Skin epidermis (tissue), 12 donors: Measurements from ENCODE around the gene PARVB.
A peak's percentile ranks its signal among the peaks of the same experiment; 100 is the strongest.

Source experiments
- H3K27ac ChIP-seq, 21 experiments: fragments of 200-600 bp; sonication (generic) in 11 of 21; one replicate each; pipeline ENCODE4 v1.5.0; 2020; ENCODE audit warnings: mild to moderate bottlenecking in 3 of 21, inconsistent platforms in 2 of 21, moderate library complexity in 2 of 21
- H3K4me3 ChIP-seq, 7 experiments: fragments of 200-600 bp; sonication (generic) in 2 of 7; one replicate each; pipeline ENCODE4 v1.5.0; 2020; ENCODE audit warnings: inconsistent platforms in 2 of 7, mild to moderate bottlenecking in 2 of 7, moderate library complexity in 1 of 7

Gene PARVB

GRCh38 chr22:44024288-44024921 is at the start of gene PARVB:
Gene PARVB (plus strand): TSS chr22:44024302. CDS start chr22:44024340, 38 bp downstream.
- peak within 1 kb of the TSS; percentile 40 to 96 (median 85) for H3K27ac ChIP-seq
- H3K4me3 ChIP-seq, result peak within 1 kb of the TSS; percentile 40 to 68 (median 54)

DNA sequence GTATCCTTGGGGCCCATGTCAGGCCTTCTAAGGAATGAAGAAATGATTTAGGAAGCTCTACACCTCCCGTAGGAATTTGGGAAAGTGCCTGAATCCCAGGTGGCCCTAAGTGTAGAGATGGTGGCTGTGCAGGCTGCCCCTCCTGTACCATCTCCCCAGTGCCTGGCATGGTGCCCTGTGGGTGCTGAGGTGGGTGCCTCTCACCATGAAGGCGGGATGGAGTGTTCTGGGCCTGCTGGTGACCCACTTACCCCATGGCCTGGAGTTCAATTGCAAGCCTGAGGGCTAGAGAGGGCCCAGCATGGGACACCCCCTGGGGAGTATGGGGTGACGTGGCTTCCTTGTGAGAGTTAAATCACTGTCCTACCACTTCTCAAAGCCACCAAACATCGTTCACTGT is 49.1 kb upstream of the PARVB start:
- Histone ChIP-seq H3K4me3 (no peak overlapping the region), H3K27ac (no peak overlapping the region)

DNA sequence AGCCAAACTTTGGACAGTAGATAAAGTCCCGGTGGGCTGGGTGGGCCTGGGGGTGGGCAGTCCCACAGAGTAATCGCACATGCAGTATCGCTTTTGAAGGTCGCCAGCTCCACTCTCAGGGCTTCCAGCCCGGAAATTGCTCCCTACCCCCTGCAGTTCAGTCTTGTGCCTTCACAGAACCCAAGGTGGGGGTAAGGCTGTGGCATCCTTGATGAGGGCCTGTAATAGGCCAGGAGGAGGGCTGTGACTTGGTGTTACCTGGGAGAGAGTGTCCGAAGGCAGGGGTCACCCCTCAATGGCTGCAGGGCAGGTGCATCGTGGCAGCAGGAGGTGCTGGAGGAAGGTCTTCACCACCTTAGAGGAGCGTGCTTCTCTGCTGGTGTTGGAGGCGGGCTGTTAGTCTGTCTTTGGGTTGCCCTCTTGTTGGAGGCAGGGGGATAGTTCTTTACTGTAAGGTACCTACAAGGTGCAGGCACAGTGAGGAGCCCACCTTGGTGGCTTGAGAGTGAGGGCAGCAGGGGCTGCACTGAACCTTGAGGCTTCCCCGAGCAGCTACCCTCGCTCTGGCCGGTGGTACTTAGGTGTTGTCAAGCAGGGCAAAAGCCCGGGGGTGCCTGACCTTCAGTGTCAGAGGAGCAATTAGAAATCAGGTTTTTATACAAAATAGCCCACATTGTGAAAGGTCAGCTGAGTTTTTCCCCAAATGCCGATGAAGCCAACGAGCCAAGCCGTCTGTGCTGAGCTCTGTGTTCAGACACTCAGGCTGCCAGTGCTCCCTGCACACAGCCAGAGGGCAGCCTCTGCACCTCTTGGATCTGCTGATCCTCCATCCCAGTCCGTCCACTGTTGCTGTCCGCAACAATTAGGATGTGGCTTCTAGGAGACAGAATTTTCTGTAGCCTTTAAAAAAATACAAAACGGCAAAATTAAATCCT is 47.0 kb upstream of the PARVB start:
- Histone ChIP-seq H3K4me3 (no peak overlapping the region), H3K27ac (no peak overlapping the region)

- H3K27ac ChIP-seq, result no peak overlapping the region
- H3K4me3 ChIP-seq, result no peak overlapping the region
Measured at GRCh38 chr22:43978558-43978957, 45.5 kb upstream of the PARVB start.

- Histone ChIP-seq H3K4me3 (no peak overlapping the region), H3K27ac (no peak overlapping the region)
Measured at GRCh38 chr22:43980579-43980978, 43.5 kb upstream of the PARVB start.

- H3K4me3 ChIP-seq, result no peak overlapping the region
- no peak overlapping the region for H3K27ac ChIP-seq
Measured at GRCh38 chr22:43980996-43981395, 43.1 kb upstream of the PARVB start.

DNA sequence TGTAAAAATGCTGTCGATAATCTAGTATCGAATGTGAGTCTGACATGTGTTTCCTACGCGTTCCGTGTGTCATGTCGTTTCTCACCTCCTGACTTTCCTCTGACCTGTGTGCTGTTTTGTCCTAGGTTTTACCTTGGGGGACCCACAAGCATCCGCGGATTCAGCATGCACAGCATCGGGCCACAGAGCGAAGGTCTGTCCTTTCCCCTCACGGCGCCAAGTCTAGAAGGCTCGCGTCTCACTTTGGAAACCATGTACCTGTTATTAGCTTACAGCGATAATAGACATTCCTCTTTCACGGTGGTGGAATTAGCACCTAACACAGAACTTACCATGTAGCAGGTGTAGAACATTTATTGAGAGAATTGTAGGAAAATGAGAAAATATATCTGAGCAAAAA is 40.3 kb upstream of the PARVB start:
- Histone ChIP-seq H3K27ac (no peak overlapping the region), H3K4me3 (no peak overlapping the region)

- Histone ChIP-seq H3K27ac (no peak overlapping the region), H3K4me3 (no peak overlapping the region)
Measured at GRCh38 chr22:43985532-43985931, 38.6 kb upstream of the PARVB start.

- Histone ChIP-seq H3K27ac (no peak overlapping the region), H3K4me3 (no peak overlapping the region)
Measured at GRCh38 chr22:43988116-43988820, 35.8 kb upstream of the PARVB start.

- no peak overlapping the region for H3K27ac ChIP-seq
- no peak overlapping the region for H3K4me3 ChIP-seq
Measured at GRCh38 chr22:43988960-43989359, 35.1 kb upstream of the PARVB start.

- Histone ChIP-seq H3K27ac (no peak overlapping the region), H3K4me3 (no peak overlapping the region)
Measured at GRCh38 chr22:43990044-43990443, 34.1 kb upstream of the PARVB start.

DNA sequence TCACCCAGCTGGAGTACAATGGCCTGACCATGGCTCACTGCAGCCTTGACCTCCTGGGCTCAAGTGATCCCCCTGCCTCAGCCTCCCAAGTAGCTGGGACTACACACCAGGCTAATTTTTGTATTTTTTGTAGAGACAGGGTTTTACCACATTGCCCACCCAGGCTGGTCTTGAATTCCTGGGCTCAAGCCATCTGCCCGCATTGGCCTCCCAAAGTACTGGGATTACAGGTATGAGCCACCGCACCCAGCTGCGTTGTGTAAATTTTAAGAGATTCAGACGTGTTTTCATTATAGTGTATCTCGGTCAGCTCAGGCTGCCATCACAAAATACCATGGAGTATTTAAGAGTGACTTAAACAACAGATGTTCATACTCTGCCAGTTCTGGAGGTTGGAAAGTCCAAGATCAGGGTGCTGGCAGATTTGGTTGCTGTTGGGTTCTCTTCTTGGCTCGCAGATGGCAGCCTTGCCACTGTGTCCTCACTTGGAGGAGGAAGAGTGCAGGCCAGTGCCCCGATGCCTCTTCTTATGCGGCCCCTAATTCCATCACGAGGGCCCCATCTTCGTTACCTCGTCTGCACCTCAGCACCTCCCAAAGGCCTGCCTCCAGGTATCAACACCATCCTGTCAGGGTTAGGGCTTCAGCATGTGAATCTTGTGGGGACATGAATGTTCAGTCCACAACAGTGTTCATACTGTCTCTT is 32.6 kb upstream of the PARVB start:
- Histone ChIP-seq H3K27ac (no peak overlapping the region), H3K4me3 (no peak overlapping the region)

DNA sequence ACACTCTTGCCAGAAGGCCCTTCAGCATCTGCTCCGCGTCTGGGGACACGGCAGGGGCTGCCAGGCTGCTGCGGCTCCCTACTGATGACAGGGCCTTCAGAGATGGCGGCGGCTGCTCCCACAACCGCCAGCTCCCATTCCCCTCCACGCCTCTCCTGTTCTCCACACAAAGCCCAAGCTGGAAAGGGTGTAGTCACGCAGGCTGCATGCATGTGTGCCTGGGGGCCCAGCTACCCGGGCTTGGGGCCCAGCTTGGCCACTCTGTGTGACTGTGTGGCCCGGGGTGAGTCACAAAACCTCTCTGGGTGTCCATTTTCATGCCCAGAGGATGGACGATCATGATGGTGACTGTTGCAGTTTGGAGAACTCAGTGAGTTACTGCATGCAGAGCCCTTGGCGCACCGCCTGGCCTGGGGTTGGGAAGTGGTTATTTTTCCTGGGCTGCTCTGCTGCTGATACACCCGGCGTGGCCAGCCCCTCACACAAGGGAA is 31.7 kb upstream of the PARVB start:
- H3K27ac ChIP-seq, result no peak overlapping the region
- H3K4me3 ChIP-seq, result no peak overlapping the region

DNA sequence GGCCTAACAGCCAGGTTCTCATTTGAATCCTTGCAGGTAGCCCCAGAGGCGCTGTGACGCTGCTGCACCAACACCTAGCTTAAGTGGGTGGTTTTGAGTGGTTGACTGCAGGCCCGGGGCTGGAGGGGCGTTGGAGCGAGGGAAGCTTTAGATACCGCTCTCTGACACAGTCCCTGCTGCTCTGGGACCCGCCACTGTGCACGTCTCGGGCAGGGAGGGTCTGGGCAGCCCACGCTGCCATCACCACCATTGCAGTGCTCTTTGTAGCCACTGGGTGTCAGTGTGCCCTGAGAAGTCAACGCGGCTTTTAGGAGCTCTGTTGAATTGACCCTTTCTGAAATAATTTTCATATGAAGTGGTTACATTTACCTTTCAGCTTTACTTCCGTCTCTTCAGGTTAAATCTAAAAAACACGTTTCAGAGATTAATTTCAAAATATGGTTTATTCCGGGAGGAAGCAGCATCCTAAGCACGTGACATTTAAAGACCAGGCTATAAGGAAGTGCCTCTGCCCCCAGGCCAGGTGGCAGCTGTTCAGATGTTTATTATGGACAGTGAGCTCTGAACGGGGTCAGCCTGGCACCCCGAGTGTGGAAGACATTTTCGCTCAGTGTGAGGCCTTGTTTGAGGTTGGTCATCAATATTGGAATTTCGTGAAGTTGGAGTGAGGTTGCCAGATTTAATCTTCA is 30.9 kb upstream of the PARVB start:
- H3K27ac ChIP-seq, result no peak overlapping the region
- H3K4me3 ChIP-seq, result no peak overlapping the region

DNA sequence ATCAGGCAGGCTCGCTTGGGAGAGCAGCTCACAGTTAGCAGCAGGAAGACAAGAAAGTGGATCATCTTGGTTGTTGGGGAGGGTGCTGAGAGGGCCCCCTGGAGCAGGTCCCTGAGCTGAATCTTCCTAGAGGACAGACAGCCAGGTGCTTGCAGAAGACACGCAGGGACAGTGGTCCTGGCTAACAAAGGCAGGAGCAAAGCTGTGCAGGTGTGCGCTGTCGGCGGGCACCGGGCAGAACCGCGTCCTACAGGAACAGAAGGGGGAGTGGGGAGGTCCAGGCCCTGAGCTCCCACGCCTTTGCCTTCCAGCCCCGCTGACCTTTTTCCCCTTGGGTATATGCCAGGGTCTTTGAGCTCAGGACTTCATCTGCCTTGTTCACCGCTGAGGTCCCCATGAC is 30.1 kb upstream of the PARVB start:
- H3K4me3 ChIP-seq, result no peak overlapping the region
- no peak overlapping the region for H3K27ac ChIP-seq

DNA sequence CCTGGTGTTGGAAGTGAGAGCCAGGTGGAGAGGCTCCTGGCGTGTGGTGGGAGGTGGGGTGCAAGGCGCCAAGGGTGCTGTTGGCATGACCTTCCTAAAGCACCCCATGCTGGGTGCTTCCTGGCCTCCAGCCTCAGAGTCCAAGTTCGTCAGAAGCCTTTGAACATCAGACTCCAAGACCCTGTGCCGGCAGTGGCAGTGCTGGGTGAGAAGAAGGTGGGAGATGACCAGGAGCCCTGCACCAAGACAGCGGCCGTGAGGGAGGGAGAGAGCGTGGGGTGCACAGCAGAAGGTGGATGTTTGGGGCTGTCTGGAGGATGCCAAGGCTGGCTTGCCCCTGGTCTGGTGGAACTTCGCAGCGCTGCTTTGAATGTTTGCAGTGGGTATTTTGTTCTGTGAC is 29.7 kb upstream of the PARVB start:
- H3K27ac ChIP-seq, result no peak overlapping the region
- H3K4me3 ChIP-seq, result no peak overlapping the region

GRCh38 chr22:43995057-43995685 is 28.9 kb upstream of the PARVB start:
- Histone ChIP-seq H3K27ac (peak overlapping the region in 11 of 21 experiments; percentile 52 to 88 (median 64)), H3K4me3 (peak overlapping the region in 1 of 7 experiments; percentile 18)

DNA sequence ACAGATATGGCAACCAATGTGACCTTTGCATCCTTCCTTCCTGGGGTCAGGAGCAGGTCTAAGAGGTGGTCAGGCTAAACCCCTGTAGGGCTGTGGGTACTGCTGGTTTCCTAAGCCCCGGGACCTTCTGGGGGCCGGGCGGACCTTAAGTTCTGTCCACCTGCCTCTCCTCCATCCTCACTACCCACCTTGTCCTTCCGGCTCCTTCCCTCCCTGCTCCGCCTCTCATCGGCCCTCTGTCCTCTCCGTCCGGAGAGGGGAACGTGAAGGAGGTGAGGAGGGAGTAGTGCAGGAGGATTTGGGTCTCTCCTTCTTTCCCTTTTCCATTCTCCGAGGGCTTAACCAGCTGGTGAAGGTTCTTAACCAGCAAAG is 28.3 kb upstream of the PARVB start:
- peak overlapping the region in 6 of 7 experiments; percentile 1 to 32 (median 18) for H3K4me3 ChIP-seq
- H3K27ac ChIP-seq, result peak overlapping the region in 15 of 21 experiments; percentile 11 to 88 (median 61)
